Measurements from ENCODE around the gene C19orf18.
A peak's percentile ranks its signal among the peaks of the same experiment; 100 is the strongest.

Gene C19orf18

GRCh38 chr19:57916168-57916995, 58.0 kb downstream of the C19orf18 start, which contains the start of gene ZNF417:
ZNF417 (minus strand) TSS chr19:57916592; CDS start chr19:57916411, 181 bp downstream.
- TF ChIP-seq POLR2AphosphoS5 (IDR thresholded peaks at IDR 0.05; ENCODE audit: low read depth, low read length), result peak; percentile 52; the same call in 1 of the 2 replicates

DNA sequence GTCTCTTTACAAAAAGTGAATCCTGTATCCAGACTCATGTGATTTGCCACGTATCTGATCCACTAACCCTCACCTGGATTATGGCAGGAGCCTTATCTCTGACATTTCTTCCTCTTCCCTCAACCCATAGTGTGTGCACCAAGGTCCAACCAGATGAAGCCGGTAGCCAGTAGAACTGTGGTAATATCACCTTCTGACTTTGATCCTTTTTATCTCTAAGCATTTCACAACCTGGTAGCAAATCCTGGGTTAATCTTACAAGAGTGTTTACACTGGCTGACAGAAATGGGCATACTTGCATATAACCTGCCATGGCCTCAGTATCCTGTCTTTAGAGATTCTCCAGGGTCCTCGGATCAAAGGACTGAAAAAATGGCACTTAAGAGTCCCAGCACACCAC, 59.8 kb downstream of the C19orf18 start:
- TF ChIP-seq TAF1 (IDR thresholded peaks at IDR 0.05; ENCODE audit: borderline replicate concordance, insufficient read depth, low read length), result no peak
- no peak for TF ChIP-seq FOXP2 (optimal IDR thresholded peaks at IDR 0.05; ENCODE audit: borderline replicate concordance, extremely low read depth, extremely low read length, insufficient read depth)
- TF ChIP-seq POLR2AphosphoS5 (IDR thresholded peaks at IDR 0.05; ENCODE audit: low read depth, low read length), result no peak
- TF ChIP-seq, protein P1, sequence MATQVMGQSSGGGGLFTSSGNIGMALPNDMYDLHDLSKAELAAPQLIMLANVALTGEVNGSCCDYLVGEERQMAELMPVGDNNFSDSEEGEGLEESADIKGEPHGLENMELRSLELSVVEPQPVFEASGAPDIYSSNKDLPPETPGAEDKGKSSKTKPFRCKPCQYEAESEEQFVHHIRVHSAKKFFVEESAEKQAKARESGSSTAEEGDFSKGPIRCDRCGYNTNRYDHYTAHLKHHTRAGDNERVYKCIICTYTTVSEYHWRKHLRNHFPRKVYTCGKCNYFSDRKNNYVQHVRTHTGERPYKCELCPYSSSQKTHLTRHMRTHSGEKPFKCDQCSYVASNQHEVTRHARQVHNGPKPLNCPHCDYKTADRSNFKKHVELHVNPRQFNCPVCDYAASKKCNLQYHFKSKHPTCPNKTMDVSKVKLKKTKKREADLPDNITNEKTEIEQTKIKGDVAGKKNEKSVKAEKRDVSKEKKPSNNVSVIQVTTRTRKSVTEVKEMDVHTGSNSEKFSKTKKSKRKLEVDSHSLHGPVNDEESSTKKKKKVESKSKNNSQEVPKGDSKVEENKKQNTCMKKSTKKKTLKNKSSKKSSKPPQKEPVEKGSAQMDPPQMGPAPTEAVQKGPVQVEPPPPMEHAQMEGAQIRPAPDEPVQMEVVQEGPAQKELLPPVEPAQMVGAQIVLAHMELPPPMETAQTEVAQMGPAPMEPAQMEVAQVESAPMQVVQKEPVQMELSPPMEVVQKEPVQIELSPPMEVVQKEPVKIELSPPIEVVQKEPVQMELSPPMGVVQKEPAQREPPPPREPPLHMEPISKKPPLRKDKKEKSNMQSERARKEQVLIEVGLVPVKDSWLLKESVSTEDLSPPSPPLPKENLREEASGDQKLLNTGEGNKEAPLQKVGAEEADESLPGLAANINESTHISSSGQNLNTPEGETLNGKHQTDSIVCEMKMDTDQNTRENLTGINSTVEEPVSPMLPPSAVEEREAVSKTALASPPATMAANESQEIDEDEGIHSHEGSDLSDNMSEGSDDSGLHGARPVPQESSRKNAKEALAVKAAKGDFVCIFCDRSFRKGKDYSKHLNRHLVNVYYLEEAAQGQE (IDR thresholded peaks at IDR 0.05; ENCODE audit: insufficient read depth in 1 of 2, low read depth in 2 of 2, low read length in 2 of 2), result no peak
- TF ChIP-seq SIN3A (IDR thresholded peaks at IDR 0.05; ENCODE audit: borderline replicate concordance, insufficient read depth, low read length), result no peak

Measured in PFSK-1 (cell line).